PFSK-1 (cell line): ENCODE data around the gene DAPK1.

Source experiments
- FOXP2 ChIP-seq: optimal IDR thresholded peaks from 2 replicates; pipeline ENCODE3; 2011; ENCODE audit warnings: borderline replicate concordance, control low read depth, inconsistent platforms; ENCODE audit not compliant: insufficient read depth; ENCODE audit errors: extremely low read length, extremely low read depth
- POLR2AphosphoS5 ChIP-seq: IDR thresholded peaks from 2 replicates; pipeline ENCODE4 v1.6.1; 2012; ENCODE audit warnings: low read depth, mild to moderate bottlenecking, control low read depth, low read length, moderate library complexity
- SIN3A ChIP-seq: IDR thresholded peaks from 2 replicates; pipeline ENCODE4 v1.6.1; 2012; ENCODE audit warnings: mild to moderate bottlenecking, low read length, moderate library complexity, borderline replicate concordance; ENCODE audit not compliant: insufficient read depth
- TAF1 ChIP-seq: IDR thresholded peaks from 2 replicates; pipeline ENCODE4 v1.6.1; 2012; ENCODE audit warnings: low read length, control low read depth, borderline replicate concordance; ENCODE audit not compliant: insufficient read depth
- TF ChIP-seq, protein P1 (sequence below), 2 experiments: IDR thresholded peaks; 2 replicates each; pipeline versions ENCODE4 v1.6.1 to v1.8.0; 2011 to 2012; ENCODE audit warnings: low read depth in 2 of 2, low read length in 2 of 2, control low read depth in 1 of 2, inconsistent platforms in 1 of 2, mild to moderate bottlenecking in 1 of 2, moderate library complexity in 1 of 2; ENCODE audit not compliant: insufficient read depth in 1 of 2

The DAPK1 gene

GRCh38 chr9:87510252-87510683, 12.6 kb downstream of the DAPK1 start:
- no peak for TF ChIP-seq TAF1
- TF ChIP-seq POLR2AphosphoS5, result no peak
- no peak for TF ChIP-seq SIN3A
- TF ChIP-seq, protein P1, sequence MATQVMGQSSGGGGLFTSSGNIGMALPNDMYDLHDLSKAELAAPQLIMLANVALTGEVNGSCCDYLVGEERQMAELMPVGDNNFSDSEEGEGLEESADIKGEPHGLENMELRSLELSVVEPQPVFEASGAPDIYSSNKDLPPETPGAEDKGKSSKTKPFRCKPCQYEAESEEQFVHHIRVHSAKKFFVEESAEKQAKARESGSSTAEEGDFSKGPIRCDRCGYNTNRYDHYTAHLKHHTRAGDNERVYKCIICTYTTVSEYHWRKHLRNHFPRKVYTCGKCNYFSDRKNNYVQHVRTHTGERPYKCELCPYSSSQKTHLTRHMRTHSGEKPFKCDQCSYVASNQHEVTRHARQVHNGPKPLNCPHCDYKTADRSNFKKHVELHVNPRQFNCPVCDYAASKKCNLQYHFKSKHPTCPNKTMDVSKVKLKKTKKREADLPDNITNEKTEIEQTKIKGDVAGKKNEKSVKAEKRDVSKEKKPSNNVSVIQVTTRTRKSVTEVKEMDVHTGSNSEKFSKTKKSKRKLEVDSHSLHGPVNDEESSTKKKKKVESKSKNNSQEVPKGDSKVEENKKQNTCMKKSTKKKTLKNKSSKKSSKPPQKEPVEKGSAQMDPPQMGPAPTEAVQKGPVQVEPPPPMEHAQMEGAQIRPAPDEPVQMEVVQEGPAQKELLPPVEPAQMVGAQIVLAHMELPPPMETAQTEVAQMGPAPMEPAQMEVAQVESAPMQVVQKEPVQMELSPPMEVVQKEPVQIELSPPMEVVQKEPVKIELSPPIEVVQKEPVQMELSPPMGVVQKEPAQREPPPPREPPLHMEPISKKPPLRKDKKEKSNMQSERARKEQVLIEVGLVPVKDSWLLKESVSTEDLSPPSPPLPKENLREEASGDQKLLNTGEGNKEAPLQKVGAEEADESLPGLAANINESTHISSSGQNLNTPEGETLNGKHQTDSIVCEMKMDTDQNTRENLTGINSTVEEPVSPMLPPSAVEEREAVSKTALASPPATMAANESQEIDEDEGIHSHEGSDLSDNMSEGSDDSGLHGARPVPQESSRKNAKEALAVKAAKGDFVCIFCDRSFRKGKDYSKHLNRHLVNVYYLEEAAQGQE (IDR thresholded peaks at IDR 0.05; ENCODE audit: insufficient read depth in 1 of 2, low read depth in 2 of 2, low read length in 2 of 2), result no peak
- no peak for TF ChIP-seq FOXP2

DNA sequence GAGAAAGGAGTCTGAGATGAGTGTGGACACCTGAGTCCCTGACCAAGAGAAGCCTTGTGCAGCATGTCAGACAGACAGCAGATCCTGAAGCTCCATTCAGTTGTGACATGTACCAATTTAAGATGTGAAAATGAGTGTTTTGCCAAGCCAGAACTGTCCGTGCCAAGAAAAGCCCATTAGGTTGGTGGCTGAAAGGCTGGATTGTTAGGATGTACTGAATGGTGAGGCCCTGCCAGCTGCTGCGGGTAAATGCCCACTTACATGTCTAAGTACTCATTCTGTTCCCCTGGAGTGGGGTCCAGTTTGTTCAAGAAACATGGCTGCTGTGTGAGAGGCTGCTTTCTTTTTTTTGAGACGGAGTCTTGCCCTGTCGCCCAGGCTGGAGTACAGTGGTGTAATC, 14.6 kb downstream of the DAPK1 start:
- TF ChIP-seq FOXP2 (no peak), SIN3A (no peak), TAF1 (no peak), POLR2AphosphoS5 (no peak)
- TF ChIP-seq, protein P1 (IDR thresholded peaks at IDR 0.05; ENCODE audit: insufficient read depth in 1 of 2, low read depth in 2 of 2, low read length in 2 of 2), result no peak

GRCh38 chr9:87513161-87513560, 15.5 kb downstream of the DAPK1 start:
- no peak for TF ChIP-seq TAF1
- TF ChIP-seq POLR2AphosphoS5, result no peak
- TF ChIP-seq, protein P1 (IDR thresholded peaks at IDR 0.05; ENCODE audit: insufficient read depth in 1 of 2, low read depth in 2 of 2, low read length in 2 of 2), result no peak
- TF ChIP-seq FOXP2, result no peak
- TF ChIP-seq SIN3A, result no peak

GRCh38 chr9:87513880-87514535, 16.3 kb downstream of the DAPK1 start:
- TF ChIP-seq POLR2AphosphoS5 (no peak), SIN3A (no peak), FOXP2 (no peak), TAF1 (no peak)
- TF ChIP-seq, protein P1 (IDR thresholded peaks at IDR 0.05; ENCODE audit: insufficient read depth in 1 of 2, low read depth in 2 of 2, low read length in 2 of 2), result no peak

DNA sequence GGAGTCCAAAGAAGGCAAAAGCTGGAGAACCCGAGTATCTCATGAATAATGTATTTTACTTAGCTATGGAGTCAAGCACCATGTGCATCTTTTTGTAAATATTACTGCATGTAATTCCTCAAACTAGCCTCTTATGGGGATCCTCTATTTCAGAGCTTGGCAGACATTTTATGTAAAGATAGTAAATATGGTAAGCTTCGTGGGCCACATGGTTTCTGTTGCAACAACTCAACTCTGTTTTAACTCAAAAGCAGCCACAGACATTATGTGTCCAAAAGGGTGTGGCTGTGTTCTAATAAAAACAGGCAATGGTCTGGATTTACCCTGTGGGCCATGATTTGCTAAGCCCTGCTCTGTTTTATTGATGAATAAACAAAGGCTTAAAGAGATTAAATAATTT, 17.3 kb downstream of the DAPK1 start:
- TF ChIP-seq TAF1, result no peak
- TF ChIP-seq FOXP2, result no peak
- no peak for TF ChIP-seq POLR2AphosphoS5
- TF ChIP-seq SIN3A, result no peak
- TF ChIP-seq, protein P1 (IDR thresholded peaks at IDR 0.05; ENCODE audit: insufficient read depth in 1 of 2, low read depth in 2 of 2, low read length in 2 of 2), result no peak
